ENCODE results near the gene ROCK2. TPM values are rescaled to one million over a fixed set of nuclear protein-coding genes. Genes with fewer than 3 reads are reported as not detected.

Gene ROCK2
- total and polyA plus RNA-seq, 9 of the 15 experiments (the other 6 are each of a cell fraction or from before 2014, with no cell fraction given) = 4.9 to 30.6 (median 14.3) TPM

DNA sequence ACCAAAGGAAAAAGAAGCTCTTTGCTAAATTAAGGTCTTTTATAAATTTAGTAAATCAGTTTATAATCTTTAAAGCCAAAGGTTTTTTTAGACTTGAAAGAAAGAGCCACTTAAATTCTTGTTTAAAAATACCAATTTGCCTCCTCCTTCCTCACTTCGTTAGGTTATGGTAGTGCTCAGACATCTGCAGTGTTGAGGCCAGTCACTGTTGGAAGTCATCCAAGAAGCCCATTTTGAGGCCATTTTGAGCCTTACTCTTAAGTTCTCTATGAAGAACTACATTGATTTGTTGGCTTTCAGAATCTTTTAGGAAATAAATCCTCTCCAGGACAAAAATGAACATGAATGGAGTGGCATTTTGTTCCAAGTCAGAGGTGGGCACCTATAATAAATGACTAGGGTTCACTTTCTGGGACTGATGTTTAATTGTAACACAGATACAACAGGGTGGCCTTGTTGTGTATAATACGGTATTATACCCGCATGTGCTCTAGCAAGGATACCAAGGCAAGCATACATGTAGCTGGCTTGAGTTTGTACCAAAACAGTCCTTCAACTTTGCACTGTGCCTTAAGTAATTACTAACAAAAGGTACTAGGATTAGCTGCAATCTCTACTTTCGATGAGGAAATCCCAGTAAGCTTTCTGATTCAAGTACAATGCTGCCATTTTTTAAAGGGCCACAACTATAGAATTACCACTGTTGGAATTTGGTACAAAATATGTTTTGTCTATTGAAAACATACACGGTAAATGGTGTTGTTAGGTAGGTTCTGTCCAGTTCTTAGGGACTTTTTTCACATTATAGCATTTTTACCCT, 166.4 kb downstream of the ROCK2 start:
- Histone ChIP-seq H3K27me3 (ENCODE audit: control insufficient read depth in 2 of 2, insufficient read depth in 2 of 2, low read length in 2 of 2) (no peaks in the 10 kb centered on the region), H3K9ac (ENCODE audit: insufficient read depth in 1 of 2, low read depth in 2 of 2, low read length in 2 of 2) (no peak overlapping the region), H3K9me3 (replicated peaks; ENCODE audit: control insufficient read depth, insufficient read depth, low read depth, low read length) (no peaks in the 10 kb centered on the region), H2AFZ (ENCODE audit: low read depth, low read length) (no peak overlapping the region), H3K79me2 (ENCODE audit: control insufficient read depth, insufficient read depth, low read length) (no peaks in the 10 kb centered on the region), H3K9me1 (ENCODE audit: control insufficient read depth, insufficient read depth, low read length) (no peaks in the 10 kb centered on the region), H3K36me3 (ENCODE audit: control insufficient read depth, insufficient read depth, low read length) (peaks cover 18% of the 10 kb centered on the region), H3K27ac (ENCODE audit: extremely low read depth, low read depth, low read length) (no peak overlapping the region), H4K20me1 (replicated peaks; ENCODE audit: control insufficient read depth, insufficient read depth, low read length) (no peaks in the 10 kb centered on the region), H3K4me2 (ENCODE audit: insufficient read depth, low read length) (no peak overlapping the region), H3K4me1 (replicated peaks in 1 of 2; ENCODE audit: control insufficient read depth in 2 of 2, insufficient read depth in 2 of 2, low read length in 2 of 2) (no peaks in the 10 kb centered on the region), H3K4me3 (no peak overlapping the region)
- FAIRE-seq (peak; percentile 49), ATAC-seq (peak; percentile 60; the same call in 2 of the 3 replicates), DNase-seq (ENCODE audit: extremely low read depth in 1 of 4, low spot score in 3 of 4) (peak in 1 of 4 experiments; percentile 14)
- ChIA-PET CTCF (ENCODE audit: low intra/inter-chr PET ratio) (no interaction called here), POLR2A (interaction anchor here (0.9 kb wide), 1 partner anchor 9 kb away, joined by 3 read pairs; no protein-coding TSS in a partner anchor)
- in situ Hi-C loops (cut with MboI) = no loop called here
- BruUV-seq (replicated peaks) = TSS peak; percentile 27
- WGBS (ENCODE audit: insufficient coverage, low coverage, missing lambda C conversion rate) = 70% methylated on average over 5 of the region's 5 CpGs
- intact Hi-C loops (cut with micrococcal nuclease) = no loop called here
- TF ChIP-seq IRF2 (CRISPR knock-in tag; IDR thresholded peaks at IDR 0.05) = no peak
- peak; percentile 54 for TF ChIP-seq NFIC (IDR thresholded peaks at IDR 0.05)
- no peak for TF ChIP-seq KHSRP (IDR thresholded peaks at IDR 0.05)
- TF ChIP-seq DNMT1 (IDR thresholded peaks at IDR 0.05) = no peak
- TF ChIP-seq POLR3A (IDR thresholded peaks at IDR 0.05; ENCODE audit: borderline replicate concordance, extremely low read depth, insufficient read depth, insufficient read length) = no peak
